Mesendoderm (in vitro differentiated cells): Measurements from ENCODE around the gene SEMA5B.

Experiments used
- DNase-seq: peaks from one replicate; pipeline ENCODE4 v3.0.0; 2013
- H2AK5ac ChIP-seq: 2 replicates; pipeline ENCODE4 v1.6.1; 2013; ENCODE audit warnings: low read length, inconsistent platforms
- H2BK120ac ChIP-seq: 2 replicates; pipeline ENCODE4 v1.6.1; 2013; ENCODE audit warnings: low read depth, mild to moderate bottlenecking, low read length, moderate library complexity, mixed read lengths
- H2BK15ac ChIP-seq: replicated peaks from 2 replicates; pipeline ENCODE4 v1.6.1; 2013; ENCODE audit warnings: low read depth, mild to moderate bottlenecking, moderate library complexity
- H2BK5ac ChIP-seq: 2 replicates; pipeline ENCODE4 v1.6.1; 2013; ENCODE audit warnings: low read length, inconsistent platforms
- H3K18ac ChIP-seq: 2 replicates; pipeline ENCODE4 v1.6.1; 2013; ENCODE audit warnings: mild to moderate bottlenecking, low read length, mixed read lengths
- H3K23ac ChIP-seq: one replicate; pipeline ENCODE4 v1.6.1; 2013; ENCODE audit warnings: low read length
- H3K27ac ChIP-seq: 2 replicates; pipeline ENCODE4 v1.5.1; 2013; ENCODE audit warnings: low read depth, mild to moderate bottlenecking, inconsistent platforms, low read length, moderate library complexity
- H3K27me3 ChIP-seq: 2 replicates; pipeline ENCODE4 v1.6.1; 2013; ENCODE audit warnings: low read length, control low read depth, mild to moderate bottlenecking, inconsistent platforms; ENCODE audit not compliant: insufficient read depth, poor library complexity
- H3K36me3 ChIP-seq: 2 replicates; pipeline ENCODE4 v1.6.1; 2013; ENCODE audit warnings: low read length, inconsistent platforms; ENCODE audit not compliant: control insufficient read depth, insufficient read depth
- H3K4ac ChIP-seq: one replicate; pipeline ENCODE4 v1.6.1; 2013; ENCODE audit warnings: low read depth, mild to moderate bottlenecking, low read length, moderate library complexity
- H3K4me1 ChIP-seq: 2 replicates; pipeline ENCODE4 v1.6.1; 2013; ENCODE audit warnings: low read depth, low read length, inconsistent platforms; ENCODE audit not compliant: control insufficient read depth
- H3K4me2 ChIP-seq: 2 replicates; pipeline ENCODE4 v1.6.1; 2013; ENCODE audit warnings: low read length
- H3K4me3 ChIP-seq: 2 replicates; pipeline ENCODE4 v1.5.1; 2013; ENCODE audit warnings: mild to moderate bottlenecking, low read length
- H3K56ac ChIP-seq: one replicate; pipeline ENCODE4 v1.6.1; 2013; ENCODE audit warnings: low read length
- H3K79me1 ChIP-seq: 2 replicates; pipeline ENCODE4 v1.6.1; 2013; ENCODE audit warnings: low read length, inconsistent platforms
- H3K79me2 ChIP-seq: 2 replicates; pipeline ENCODE4 v1.6.1; 2013; ENCODE audit warnings: mild to moderate bottlenecking, low read length; ENCODE audit not compliant: control insufficient read depth, insufficient read depth
- H3K9ac ChIP-seq: 2 replicates; pipeline ENCODE4 v1.6.1; 2013; ENCODE audit warnings: low read length, inconsistent platforms
- H4K5ac ChIP-seq: one replicate; pipeline ENCODE4 v1.6.1; 2013; ENCODE audit warnings: low read length
- H4K8ac ChIP-seq: one replicate; pipeline ENCODE4 v1.6.1; 2013; ENCODE audit warnings: low read depth, mild to moderate bottlenecking, control low read depth, low read length, moderate library complexity
- WGBS: extraction: QIAGEN DNeasy Blood & Tissue Kit; methylation state at CpG from one replicate; pipeline ENCODE4 v1.1.7; 2013; ENCODE audit warnings: low lambda C conversion rate, missing lambda C conversion rate; ENCODE audit not compliant: insufficient coverage; ENCODE audit errors: extremely low coverage; 5-methylcytosine and 5-hydroxymethylcytosine counted together

Gene SEMA5B

DNA sequence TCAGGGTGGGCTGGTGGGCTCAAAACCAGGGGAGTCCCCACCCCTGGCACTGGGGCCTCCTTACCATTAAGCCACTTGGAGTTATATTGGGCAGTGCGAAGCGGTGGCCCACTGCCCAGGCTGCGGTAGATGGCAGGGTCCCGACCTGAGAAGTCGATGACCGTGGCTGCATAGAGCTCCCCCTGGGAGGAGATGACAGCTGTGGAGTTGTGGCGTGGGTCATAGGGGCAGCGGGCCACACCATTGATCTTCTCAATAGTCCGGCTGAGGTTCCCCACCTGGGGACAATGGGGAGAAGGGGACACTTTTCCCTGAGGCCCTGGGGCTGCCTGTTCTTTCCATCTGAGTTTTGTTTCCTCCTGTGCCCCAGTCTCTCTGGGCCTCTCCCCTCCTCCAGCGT is 99.8 kb downstream of the SEMA5B start:
- Histone ChIP-seq H2BK5ac (no peak overlapping the region), H3K36me3 (no peaks in the 10 kb centered on the region), H3K27ac (no peak overlapping the region), H3K23ac (no peak overlapping the region), H4K8ac (no peak overlapping the region), H4K5ac (no peak overlapping the region), H3K4me2 (no peak overlapping the region), H3K79me2 (no peaks in the 10 kb centered on the region), H3K27me3 (peaks cover 2% of the 10 kb centered on the region), H3K56ac (no peak overlapping the region), H3K4me1 (no peaks in the 10 kb centered on the region), H3K4ac (no peak overlapping the region), H3K9ac (no peak overlapping the region), H2BK120ac (no peak overlapping the region), H3K4me3 (no peak overlapping the region), H2BK15ac (no peak overlapping the region), H3K18ac (no peak overlapping the region), H3K79me1 (no peaks in the 10 kb centered on the region), H2AK5ac (no peak overlapping the region)
- no CpG with 5 or more reads among the region's 10 CpGs for WGBS
- no peak for DNase-seq

- no peak overlapping the region for H3K9ac ChIP-seq
- no peak overlapping the region for H3K4me3 ChIP-seq
- no CpG with 5 or more reads among the region's 3 CpGs for WGBS
- no peak overlapping the region for H2AK5ac ChIP-seq
- no peaks in the 10 kb centered on the region for H3K4me1 ChIP-seq
- H3K27me3 ChIP-seq, result peaks cover 4% of the 10 kb centered on the region
- no peak overlapping the region for H3K4me2 ChIP-seq
- no peak overlapping the region for H3K18ac ChIP-seq
- H3K23ac ChIP-seq, result no peak overlapping the region
- H4K8ac ChIP-seq, result no peak overlapping the region
- H2BK120ac ChIP-seq, result no peak overlapping the region
- H4K5ac ChIP-seq, result no peak overlapping the region
- no peak for DNase-seq
- H3K27ac ChIP-seq, result no peak overlapping the region
- H3K79me2 ChIP-seq, result no peaks in the 10 kb centered on the region
- H3K79me1 ChIP-seq, result no peaks in the 10 kb centered on the region
- H2BK5ac ChIP-seq, result no peak overlapping the region
- H3K36me3 ChIP-seq, result no peaks in the 10 kb centered on the region
- H3K56ac ChIP-seq, result no peak overlapping the region
- no peak overlapping the region for H2BK15ac ChIP-seq
- no peak overlapping the region for H3K4ac ChIP-seq
Observed at GRCh38 chr3:122926811-122927210, 100.8 kb downstream of the SEMA5B start.

DNA sequence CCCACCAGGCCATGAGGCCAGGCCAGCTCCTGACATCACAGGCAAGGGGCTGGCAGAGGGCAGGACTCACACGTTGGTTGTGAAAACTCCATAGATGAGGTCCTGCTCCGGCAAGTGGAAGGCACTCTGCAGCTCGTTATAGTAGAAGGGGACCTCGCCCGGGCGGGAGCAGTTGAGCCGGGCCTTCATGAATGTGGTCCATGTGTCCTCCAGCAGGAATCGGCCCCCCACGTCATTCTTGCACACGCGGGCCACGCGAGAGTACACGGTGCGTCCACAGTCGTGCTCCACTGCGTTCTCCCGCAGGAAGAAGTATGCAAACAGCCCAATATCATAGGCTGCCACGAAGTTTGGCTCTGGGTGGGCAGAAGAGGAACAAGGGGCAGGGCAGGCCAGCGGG is 101.2 kb downstream of the SEMA5B start:
- Histone ChIP-seq H3K23ac (no peak overlapping the region), H4K8ac (no peak overlapping the region), H2BK15ac (no peak overlapping the region), H2BK5ac (no peak overlapping the region), H3K4me1 (no peaks in the 10 kb centered on the region), H3K56ac (no peak overlapping the region), H2BK120ac (no peak overlapping the region), H4K5ac (no peak overlapping the region), H3K4me2 (no peak overlapping the region), H3K36me3 (no peaks in the 10 kb centered on the region), H3K18ac (no peak overlapping the region), H2AK5ac (no peak overlapping the region), H3K79me1 (no peaks in the 10 kb centered on the region), H3K4me3 (no peak overlapping the region), H3K27me3 (peaks cover 4% of the 10 kb centered on the region), H3K9ac (no peak overlapping the region), H3K27ac (no peak overlapping the region), H3K79me2 (no peaks in the 10 kb centered on the region), H3K4ac (no peak overlapping the region)
- no CpG with 5 or more reads among the region's 20 CpGs for WGBS
- no peak for DNase-seq

DNA sequence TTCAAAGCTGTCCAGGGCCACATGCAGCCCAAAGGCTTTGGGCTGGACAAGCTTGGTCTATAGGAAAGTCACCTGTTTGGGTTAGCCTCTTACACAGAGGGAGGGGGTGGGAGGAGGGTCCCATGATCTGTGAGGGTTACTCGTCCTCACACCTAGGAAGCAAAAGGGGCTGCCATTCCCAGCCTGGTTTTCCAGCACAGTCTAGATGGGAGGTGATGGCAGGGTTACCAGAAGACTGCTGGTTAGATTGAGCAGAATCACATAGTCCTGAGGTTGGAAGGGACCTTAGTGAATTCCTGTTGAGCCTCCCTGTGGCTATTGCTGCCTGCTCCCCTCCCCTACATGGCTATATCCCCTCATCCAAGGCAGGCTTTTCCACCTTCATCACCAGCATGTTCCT is 101.8 kb downstream of the SEMA5B start:
- Histone ChIP-seq H3K4ac (no peak overlapping the region), H3K79me2 (no peaks in the 10 kb centered on the region), H4K5ac (no peak overlapping the region), H3K4me2 (no peak overlapping the region), H3K18ac (no peak overlapping the region), H3K27ac (no peak overlapping the region), H2BK15ac (no peak overlapping the region), H3K23ac (no peak overlapping the region), H3K36me3 (no peaks in the 10 kb centered on the region), H3K4me3 (no peak overlapping the region), H2BK5ac (no peak overlapping the region), H3K56ac (no peak overlapping the region), H2BK120ac (no peak overlapping the region), H3K79me1 (no peaks in the 10 kb centered on the region), H3K27me3 (peaks cover 4% of the 10 kb centered on the region), H4K8ac (no peak overlapping the region), H3K9ac (no peak overlapping the region), H3K4me1 (no peaks in the 10 kb centered on the region), H2AK5ac (no peak overlapping the region)
- no CpG with 5 or more reads among the region's 1 CpG for WGBS
- no peak for DNase-seq

DNA sequence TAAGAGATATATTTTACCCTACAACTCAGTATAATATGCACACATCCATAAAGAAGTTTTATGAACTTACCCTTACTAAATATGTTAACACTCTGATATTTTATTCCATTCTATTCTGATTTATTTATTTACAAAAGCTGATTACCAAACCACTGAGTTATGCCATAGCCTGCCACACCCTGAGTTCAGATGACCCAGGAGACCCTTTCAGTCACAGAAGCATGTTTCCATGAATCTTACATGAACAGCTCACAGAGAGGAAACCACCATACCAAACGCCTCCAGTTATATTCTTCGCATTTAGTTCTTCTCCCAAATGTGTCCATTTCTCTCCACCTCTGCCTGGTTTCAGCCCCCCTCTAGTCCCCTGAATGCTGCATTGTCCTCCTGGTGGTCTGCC is 103.5 kb downstream of the SEMA5B start:
- Histone ChIP-seq H3K27ac (no peak overlapping the region), H2BK120ac (no peak overlapping the region), H3K9ac (no peak overlapping the region), H3K79me2 (no peaks in the 10 kb centered on the region), H3K4ac (no peak overlapping the region), H2BK5ac (no peak overlapping the region), H3K4me1 (no peaks in the 10 kb centered on the region), H4K5ac (no peak overlapping the region), H3K4me3 (no peak overlapping the region), H3K27me3 (peaks cover 4% of the 10 kb centered on the region), H3K36me3 (no peaks in the 10 kb centered on the region), H3K23ac (no peak overlapping the region), H3K18ac (no peak overlapping the region), H3K79me1 (no peaks in the 10 kb centered on the region), H3K56ac (no peak overlapping the region), H2BK15ac (no peak overlapping the region), H4K8ac (no peak overlapping the region), H2AK5ac (no peak overlapping the region), H3K4me2 (no peak overlapping the region)
- WGBS, result no CpG with 5 or more reads among the region's 2 CpGs
- DNase-seq, result no peak

- no peak overlapping the region for H3K56ac ChIP-seq
- WGBS, result no CpG with 5 or more reads among the region's 6 CpGs
Observed at GRCh38 chr3:122923611-122924010, 104.0 kb downstream of the SEMA5B start.

More at GRCh38 chr3:122923611-122924010, 104.0 kb downstream of the SEMA5B start:
- H3K27ac ChIP-seq, result no peak overlapping the region
- no peak overlapping the region for H3K9ac ChIP-seq
- no peaks in the 10 kb centered on the region for H3K4me1 ChIP-seq
- H3K4ac ChIP-seq, result no peak overlapping the region
- no peak overlapping the region for H2BK120ac ChIP-seq
- peaks cover 4% of the 10 kb centered on the region for H3K27me3 ChIP-seq
- no peak overlapping the region for H3K4me2 ChIP-seq
- H4K5ac ChIP-seq, result no peak overlapping the region
- no peak overlapping the region for H4K8ac ChIP-seq
- no peaks in the 10 kb centered on the region for H3K79me2 ChIP-seq
- no peak overlapping the region for H3K4me3 ChIP-seq
- no peak overlapping the region for H2BK15ac ChIP-seq
- H3K23ac ChIP-seq, result peak overlapping the region; percentile 45
- DNase-seq, result no peak
- H2BK5ac ChIP-seq, result no peak overlapping the region
- H2AK5ac ChIP-seq, result no peak overlapping the region
- no peaks in the 10 kb centered on the region for H3K36me3 ChIP-seq
- H3K18ac ChIP-seq, result no peak overlapping the region
- no peaks in the 10 kb centered on the region for H3K79me1 ChIP-seq
